SK-N-SH (cell line): ENCODE measurements around the gene SLC25A4. TPM values are rescaled to one million over a fixed set of nuclear protein-coding genes. Genes with fewer than 3 reads are reported as not detected.

ENCODE experiments used
- CTCF ChIA-PET: fragments of 300-600, 350-600 bp; formaldehyde crosslinking; extraction: SDS; loops from one replicate; lab custom pipeline; 2021; lab: Yijun Ruan, JAX
- POLR2A ChIA-PET: fragments of 350-600 bp; sonication (Branson Sonifier 250); formaldehyde crosslinking; extraction: SDS; loops from one replicate; lab custom pipeline; 2020; ENCODE audit warnings: antibody characterized with exemption, inconsistent platforms; lab: Yijun Ruan, JAX
- DNase-seq: peaks from one replicate; pipeline ENCODE4 v3.0.0; 2012
- H2AFZ ChIP-seq: fragments of 200-600 bp; sonication (generic); 2 replicates; pipeline ENCODE4 v1.8.1; 2016; ENCODE audit warnings: antibody characterized with exemption, mild to moderate bottlenecking, low read depth
- H3F3A ChIP-seq: fragments of 200-600 bp; sonication (generic); replicated peaks from 2 replicates; pipeline ENCODE3; 2016; ENCODE audit warnings: antibody characterized with exemption, mild to moderate bottlenecking; ENCODE audit not compliant: insufficient read depth
- H3K27ac ChIP-seq, 2 experiments: fragments of 200-500 bp in 1 of 2; fragments of 200-600 bp in 1 of 2; sonication (Bioruptor generic) in 1 of 2; sonication (generic), shearing (Covaris generic) in 1 of 2; 2 replicates each; pipeline versions ENCODE4 v1.5.1 to v1.6.1; 2014 to 2016; ENCODE audit warnings: low read depth in 2 of 2, inconsistent platforms in 1 of 2, low read length in 1 of 2, mild to moderate bottlenecking in 1 of 2, mixed read lengths in 1 of 2
- H3K27me3 ChIP-seq: fragments of 200-600 bp; sonication (generic), shearing (Covaris generic); 2 replicates; pipeline ENCODE4 v1.6.1; 2016; ENCODE audit warnings: mixed run types; ENCODE audit not compliant: insufficient read depth
- H3K36me3 ChIP-seq, 2 experiments: fragments of 200-500 bp in 1 of 2; fragments of 200-600 bp in 1 of 2; sonication (Bioruptor generic) in 1 of 2; sonication (generic) in 1 of 2; replicated peaks in 1 of 2; 2 replicates each; pipeline versions ENCODE3 to v1.5.1; 2014 to 2016; ENCODE audit warnings: low read length in 1 of 2, mild to moderate bottlenecking in 1 of 2; ENCODE audit not compliant: insufficient read depth in 2 of 2, control insufficient read depth in 1 of 2
- H3K4me1 ChIP-seq, 2 experiments: fragments of 200-500 bp in 1 of 2; fragments of 200-600 bp in 1 of 2; sonication (Bioruptor generic) in 1 of 2; sonication (generic), shearing (Covaris generic) in 1 of 2; 2 replicates each; pipeline versions ENCODE4 v1.5.1 to v1.6.1; 2014 to 2016; ENCODE audit warnings: low read depth in 1 of 2, low read length in 1 of 2, mixed run types in 1 of 2; ENCODE audit not compliant: insufficient read depth in 2 of 2, control insufficient read depth in 1 of 2
- H3K4me2 ChIP-seq: fragments of 200-600 bp; sonication (generic), shearing (Covaris generic); 2 replicates; pipeline ENCODE4 v1.6.1; 2017; ENCODE audit warnings: mixed run types
- H3K4me3 ChIP-seq, 2 experiments: fragments of 200-500 bp in 1 of 2; fragments of 200-600 bp in 1 of 2; sonication (Bioruptor generic) in 1 of 2; sonication (generic), shearing (Covaris generic) in 1 of 2; 2 replicates each; pipeline versions ENCODE4 v1.5.1 to v1.8.1; 2014 to 2016; ENCODE audit warnings: low read depth in 2 of 2, inconsistent platforms in 1 of 2, low read length in 1 of 2, mild to moderate bottlenecking in 1 of 2, mixed read lengths in 1 of 2, moderate library complexity in 1 of 2
- H3K79me2 ChIP-seq: fragments of 200-600 bp; sonication (generic); 2 replicates; pipeline ENCODE4 v1.8.1; 2017; ENCODE audit warnings: mild to moderate bottlenecking; ENCODE audit not compliant: insufficient read depth
- H3K9ac ChIP-seq: fragments of 200-600 bp; sonication (generic); 2 replicates; pipeline ENCODE4 v1.6.1; 2017; ENCODE audit warnings: mixed run types
- H3K9me2 ChIP-seq: fragments of 200-600 bp; sonication (generic); 2 replicates; pipeline ENCODE4 v1.6.1; 2017; ENCODE audit warnings: mixed run types
- H3K9me3 ChIP-seq: fragments of 200-600 bp; sonication (generic); 2 replicates; pipeline ENCODE4 v1.6.1; 2017; ENCODE audit warnings: mixed run types, mild to moderate bottlenecking, moderate library complexity
- H4K20me1 ChIP-seq: fragments of 200-600 bp; sonication (generic); 2 replicates; pipeline ENCODE4 v1.6.1; 2017; ENCODE audit warnings: mild to moderate bottlenecking, mixed run types; ENCODE audit not compliant: insufficient read depth
- CHD2 ChIP-seq: fragments of 150-350 bp; IDR thresholded peaks from 2 replicates; pipeline ENCODE4 v1.6.1; 2018; ENCODE audit warnings: low read length; ENCODE audit not compliant: partially characterized antibody
- ELF1 ChIP-seq: IDR thresholded peaks from 2 replicates; pipeline ENCODE4 v1.4.0; 2012
- EP300 ChIP-seq, 2 experiments: IDR thresholded peaks; 2 replicates each; pipeline versions ENCODE4 v1.4.0 to v1.6.1; 2012; ENCODE audit warnings: borderline replicate concordance in 1 of 2, low read depth in 1 of 2, low read length in 1 of 2
- FOSL2 ChIP-seq: IDR thresholded peaks from 2 replicates; pipeline ENCODE4 v1.4.0; 2012; ENCODE audit warnings: low read depth, mild to moderate bottlenecking, moderate library complexity, borderline replicate concordance
- FOXJ3 ChIP-seq: sonication (generic); formaldehyde crosslinking; IDR thresholded peaks from 2 replicates; pipeline ENCODE4 v1.5.1; 2020; ENCODE audit warnings: mild to moderate bottlenecking, missing genetic modification reagents
- FOXM1 ChIP-seq: IDR thresholded peaks from 2 replicates; pipeline ENCODE4 v1.4.0; 2012; ENCODE audit warnings: low read depth, mild to moderate bottlenecking
- GATA2 ChIP-seq: sonication (generic); formaldehyde crosslinking; IDR thresholded peaks from 2 replicates; pipeline ENCODE4 v1.5.0; 2020; ENCODE audit warnings: mild to moderate bottlenecking, missing genetic modification reagents
- MAX ChIP-seq: IDR thresholded peaks from 2 replicates; pipeline ENCODE4 v1.4.0; 2012; ENCODE audit warnings: low read depth
- MEF2A ChIP-seq: IDR thresholded peaks from 2 replicates; pipeline ENCODE4 v1.4.0; 2012; ENCODE audit warnings: low read depth, borderline replicate concordance
- NFIC ChIP-seq: IDR thresholded peaks from 2 replicates; pipeline ENCODE4 v1.4.0; 2012; ENCODE audit warnings: borderline replicate concordance
- NRF1 ChIP-seq: IDR thresholded peaks from 2 replicates; pipeline ENCODE4 v1.6.1; 2012; ENCODE audit warnings: low read depth, mild to moderate bottlenecking, low read length
- PBX3 ChIP-seq: IDR thresholded peaks from 2 replicates; pipeline ENCODE4; 2012
- RAD21 ChIP-seq: IDR thresholded peaks from 2 replicates; pipeline ENCODE4 v1.6.1; 2012; ENCODE audit warnings: mild to moderate bottlenecking, low read length
- RCOR1 ChIP-seq: fragments of 150-350 bp; IDR thresholded peaks from 2 replicates; pipeline ENCODE4 v1.6.1; 2017; ENCODE audit warnings: antibody characterized with exemption, low read length
- RXRA ChIP-seq: IDR thresholded peaks from 2 replicates; pipeline ENCODE4 v1.4.0; 2012; ENCODE audit warnings: low read depth, mild to moderate bottlenecking, borderline replicate concordance
- SMC3 ChIP-seq: IDR thresholded peaks from 2 replicates; pipeline ENCODE4 v1.6.1; 2012; ENCODE audit warnings: low read depth, low read length, improper control_type of control experiment
- TAF1 ChIP-seq: IDR thresholded peaks from 2 replicates; pipeline ENCODE4 v1.6.1; 2012; ENCODE audit warnings: low read depth, mild to moderate bottlenecking, low read length, moderate library complexity, borderline replicate concordance
- TCF12 ChIP-seq: IDR thresholded peaks from 2 replicates; pipeline ENCODE4 v1.4.0; 2012
- USF2 ChIP-seq: fragments of 150-350 bp; IDR thresholded peaks from 2 replicates; pipeline ENCODE4 v1.6.1; 2017; ENCODE audit warnings: antibody characterized with exemption, low read length, low read depth, borderline replicate concordance
- YY1 ChIP-seq: IDR thresholded peaks from 2 replicates; pipeline ENCODE4 v1.4.0; 2012; ENCODE audit warnings: low read depth, mild to moderate bottlenecking
- ZBTB33 ChIP-seq: IDR thresholded peaks from 2 replicates; pipeline ENCODE4 v1.4.0; 2012; ENCODE audit warnings: low read depth, borderline replicate concordance
- WGBS: methylation state at CpG from one replicate; pipeline ENCODE4 v1.1.6; 2017; ENCODE audit warnings: low lambda C conversion rate; 5-methylcytosine and 5-hydroxymethylcytosine counted together
- polyA plus RNA-seq, 3 experiments: library from polyadenylated mRNA; depleted of rRNA; stranded (reverse); fragments of >200 nt; gene quantifications; 2 replicates each; pipeline ENCODE4 v1.2.3, GENCODE V29; 2012
- TF ChIP-seq, protein P1 (sequence below): IDR thresholded peaks from 2 replicates; pipeline ENCODE4 v1.4.0; 2012; ENCODE audit warnings: low read depth, borderline replicate concordance

Gene SLC25A4
- polyA plus RNA-seq, 1 of the 3 experiments (the other 2 are of a cell fraction), result 36.2 TPM

DNA sequence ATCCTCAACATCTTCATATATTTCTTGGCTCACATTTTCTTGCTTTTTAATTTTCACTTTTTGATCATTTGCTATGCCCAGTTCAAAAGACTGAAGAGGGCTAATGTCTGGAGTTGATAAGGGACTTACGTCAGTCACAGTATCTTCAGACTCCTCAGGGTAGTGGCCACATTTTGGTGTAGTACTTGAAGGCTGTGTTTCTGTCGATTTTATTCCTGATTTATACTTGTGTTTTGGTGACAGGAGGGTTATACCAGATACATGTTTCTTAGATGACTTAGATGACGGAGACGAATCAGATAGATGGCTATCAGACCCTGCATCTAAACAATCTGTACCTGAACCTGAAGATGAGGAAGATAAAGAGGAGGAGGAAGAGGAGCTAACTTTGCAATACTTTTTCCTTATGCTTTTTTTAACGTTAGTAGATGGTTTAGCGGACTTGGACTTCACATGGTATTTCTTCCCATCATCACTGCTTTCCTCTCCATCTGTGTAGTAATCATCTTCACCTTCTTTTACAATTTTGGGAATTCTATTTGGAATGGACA is 47.3 kb downstream of the SLC25A4 start:
- Histone ChIP-seq H3K4me1 (no peaks in the 10 kb centered on the region; a peak in 2 of 4 replicates), H3K4me3 (no peak overlapping the region), H2AFZ (no peak overlapping the region), H3F3A (no peaks in the 10 kb centered on the region), H3K27me3 (no peaks in the 10 kb centered on the region), H4K20me1 (no peaks in the 10 kb centered on the region; the same call in 1 of the 2 replicates), H3K9me3 (no peaks in the 10 kb centered on the region), H3K4me2 (no peak overlapping the region), H3K27ac (no peak overlapping the region), H3K79me2 (peaks cover 81% of the 10 kb centered on the region), H3K9me2 (no peaks in the 10 kb centered on the region), H3K9ac (no peak overlapping the region), H3K36me3 (peaks cover 27 to 36% of the 10 kb centered on the region in 2 experiments)
- ChIA-PET POLR2A (no interaction called here), CTCF (no interaction called here)
- no peak for DNase-seq
- TF ChIP-seq CHD2 (no peak), RCOR1 (no peak), MEF2A (no peak), SMC3 (no peak), RAD21 (no peak), FOXM1 (no peak), NRF1 (no peak), RXRA (no peak), GATA2 (CRISPR knock-in tag) (no peak), ELF1 (no peak), FOXJ3 (CRISPR knock-in tag) (no peak), TAF1 (no peak), MAX (no peak), FOSL2 (no peak), TCF12 (no peak), NFIC (no peak)
- 79% methylated on average over 6 of the region's 6 CpGs for whole genome bisulfite sequencing

DNA sequence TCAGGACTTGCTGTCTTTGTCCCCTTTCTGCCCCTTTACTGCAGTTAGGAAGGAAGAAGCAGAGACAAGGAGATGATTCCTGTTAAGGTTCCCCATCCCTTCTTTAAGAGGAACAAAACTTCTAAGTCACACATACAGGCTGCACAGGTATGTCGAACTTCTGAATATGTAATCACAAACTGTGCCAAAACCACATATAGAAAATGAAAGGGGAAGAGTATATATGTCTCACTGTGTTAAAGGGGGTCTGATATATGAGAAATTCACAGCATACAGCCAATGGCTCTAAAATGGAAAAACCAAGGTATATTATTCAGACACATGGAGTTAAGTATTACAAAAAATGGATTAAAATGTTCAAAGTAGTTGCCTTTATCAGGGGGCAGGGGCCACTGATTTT is 49.0 kb downstream of the SLC25A4 start:
- Histone ChIP-seq H3K4me2 (no peak overlapping the region), H3K4me1 (no peaks in the 10 kb centered on the region; a peak in 1 of 4 replicates), H3K27me3 (no peaks in the 10 kb centered on the region), H2AFZ (no peak overlapping the region), H3K27ac (no peak overlapping the region), H3K4me3 (no peak overlapping the region), H4K20me1 (no peaks in the 10 kb centered on the region), H3K9me3 (no peaks in the 10 kb centered on the region), H3K36me3 (peaks cover 25 to 37% of the 10 kb centered on the region in 2 experiments), H3K9ac (no peak overlapping the region), H3F3A (peaks cover 4% of the 10 kb centered on the region), H3K9me2 (no peaks in the 10 kb centered on the region), H3K79me2 (peaks cover 78% of the 10 kb centered on the region)
- TF ChIP-seq NFIC (no peak), USF2 (no peak), RXRA (no peak), YY1 (no peak), EP300 (IDR thresholded peaks at IDR 0.05; ENCODE audit: borderline replicate concordance in 1 of 2, low read depth in 1 of 2, low read length in 1 of 2) (no peak), ZBTB33 (no peak), TCF12 (no peak), MAX (no peak), PBX3 (no peak)
- TF ChIP-seq, protein P1, sequence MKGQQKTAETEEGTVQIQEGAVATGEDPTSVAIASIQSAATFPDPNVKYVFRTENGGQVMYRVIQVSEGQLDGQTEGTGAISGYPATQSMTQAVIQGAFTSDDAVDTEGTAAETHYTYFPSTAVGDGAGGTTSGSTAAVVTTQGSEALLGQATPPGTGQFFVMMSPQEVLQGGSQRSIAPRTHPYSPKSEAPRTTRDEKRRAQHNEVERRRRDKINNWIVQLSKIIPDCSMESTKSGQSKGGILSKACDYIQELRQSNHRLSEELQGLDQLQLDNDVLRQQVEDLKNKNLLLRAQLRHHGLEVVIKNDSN, result no peak
- CTCF ChIA-PET, result no interaction called here
- DNase-seq, result no peak
- POLR2A ChIA-PET, result no interaction called here
- 89% methylated on average over 1 of the region's 1 CpG for WGBS
